HG03469 (cell line): ENCODE data around the gene CYTH1.
"Not testable (repeated sequence)": the region's sequence is repeated elsewhere in the genome, so short reads cannot be mapped to it uniquely, and the experiment has no call there.

Experiments used
- ATAC-seq: cut with Tn5 transposase; IDR thresholded peaks from one replicate; pipeline ENCODE4 v1.9.1; 2021; ENCODE audit warnings: mild to moderate bottlenecking, moderate library complexity, moderate number of reproducible peaks; ENCODE audit not compliant: unreplicated experiment

Gene CYTH1

DNA sequence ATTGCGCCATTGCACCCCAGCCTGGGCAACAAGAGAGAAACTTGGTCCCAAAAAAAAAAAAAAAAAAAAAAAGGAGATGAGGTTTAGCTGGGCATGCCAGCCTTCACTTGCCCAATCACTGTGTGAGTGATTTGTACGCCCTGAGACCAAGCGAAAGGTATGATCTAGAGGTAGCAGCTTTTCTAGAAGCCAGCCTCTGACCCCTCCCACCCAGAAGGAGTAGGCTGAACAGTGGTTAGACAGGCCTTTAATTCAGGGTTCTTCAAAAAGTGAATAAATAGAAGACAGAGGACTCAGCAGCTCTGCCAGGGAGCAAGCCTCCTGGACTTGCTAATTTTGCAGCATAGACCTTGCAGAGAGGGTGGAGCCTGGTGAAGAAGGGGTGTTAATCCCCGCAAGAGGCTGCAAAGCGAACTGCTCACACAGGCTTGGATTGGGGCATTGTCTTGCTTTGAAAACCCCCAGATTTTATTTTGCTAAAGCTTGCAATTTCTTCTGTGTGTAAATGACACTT, 7.1 kb upstream of the CYTH1 start:
- ATAC-seq = no peak

DNA sequence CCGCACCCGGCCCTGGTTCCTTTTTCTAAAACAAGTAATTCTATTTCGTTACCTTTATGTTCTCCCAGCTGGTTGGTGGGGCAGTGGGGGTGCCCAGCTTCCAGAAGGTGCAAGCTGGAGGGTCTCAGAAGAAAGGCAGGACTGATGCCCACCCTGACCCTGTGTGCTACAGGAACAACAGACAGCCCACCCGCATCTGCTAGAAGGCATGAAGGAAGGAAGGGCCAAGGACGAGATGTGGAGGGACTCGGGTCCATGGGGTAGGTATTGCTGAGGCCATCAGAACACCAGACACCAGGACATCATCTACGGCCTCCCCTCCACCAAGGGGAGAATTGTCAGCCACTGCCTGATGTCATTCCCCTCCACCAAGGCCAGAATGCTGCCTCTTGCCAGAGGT, 6.4 kb upstream of the CYTH1 start:
- no peak for ATAC-seq

DNA sequence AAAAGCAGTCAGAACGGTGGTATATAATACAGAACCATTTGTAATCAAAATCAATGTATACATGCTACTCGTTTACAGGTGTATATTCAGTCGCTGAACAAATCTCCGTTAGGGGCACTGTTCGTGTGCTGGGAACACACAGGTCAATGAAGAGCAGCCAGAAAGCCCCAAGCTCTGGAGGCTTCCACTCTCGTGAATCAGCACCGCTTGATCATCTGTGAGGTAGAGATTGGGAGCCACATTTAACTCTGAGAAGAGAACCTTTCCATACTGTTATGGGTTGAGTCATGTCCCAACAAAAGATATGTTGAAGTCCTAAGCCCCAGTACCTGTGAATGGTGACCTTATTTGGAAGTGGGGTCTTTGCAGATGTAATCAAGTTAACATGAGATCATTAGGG, 5.4 kb upstream of the CYTH1 start:
- ATAC-seq = no peak

DNA sequence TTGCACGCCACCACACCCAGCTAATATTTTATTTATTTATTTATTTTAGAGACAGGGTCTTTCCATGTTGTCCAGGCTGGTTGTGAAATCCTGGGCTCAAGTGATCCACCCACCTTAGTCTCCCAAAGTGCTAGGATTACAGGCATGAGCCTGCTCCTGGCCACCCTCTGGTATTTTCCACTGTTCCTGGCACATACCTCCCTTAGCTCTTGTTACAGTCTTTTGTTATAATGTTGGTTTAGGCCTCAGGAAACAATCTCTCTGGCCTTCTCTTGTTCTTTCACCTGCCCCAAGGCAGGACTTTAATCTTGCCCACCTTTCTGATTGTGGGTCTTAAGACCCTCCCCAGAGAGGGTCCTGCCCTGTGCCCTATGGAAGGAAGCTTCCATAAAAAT, 3.6 kb upstream of the CYTH1 start:
- ATAC-seq = no peak

DNA sequence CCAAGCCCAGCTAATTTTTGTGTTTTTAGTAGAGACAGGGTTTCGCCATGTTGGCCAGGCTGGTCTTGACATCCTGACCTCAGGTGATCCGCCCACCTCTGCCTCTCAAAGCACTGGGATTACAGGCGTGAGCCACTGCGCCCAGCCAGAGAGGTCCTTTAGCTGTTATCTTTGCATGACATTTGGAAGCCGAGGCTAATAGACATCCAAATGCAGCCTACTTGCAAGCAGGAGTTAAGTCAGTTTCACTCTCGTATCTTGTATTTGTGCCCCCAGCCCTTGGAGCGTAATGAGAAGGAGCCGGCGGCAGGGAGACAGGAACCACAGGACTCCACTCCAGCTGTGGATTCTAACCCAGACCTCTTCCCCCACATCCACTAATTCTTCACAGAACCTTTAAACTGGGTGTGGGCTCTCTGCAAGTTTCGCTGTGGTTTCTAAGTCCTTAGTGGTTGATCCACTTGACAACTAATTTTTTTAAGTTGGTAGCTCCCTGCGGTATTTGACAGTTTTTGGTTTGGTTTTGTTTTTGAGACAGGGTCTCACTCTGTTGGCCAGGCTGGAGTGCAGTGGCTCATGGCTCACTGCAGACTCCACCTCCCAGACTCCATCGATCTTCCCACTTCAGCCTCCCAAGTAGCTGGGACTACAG, 3.1 kb upstream of the CYTH1 start:
- ATAC-seq = no peak

DNA sequence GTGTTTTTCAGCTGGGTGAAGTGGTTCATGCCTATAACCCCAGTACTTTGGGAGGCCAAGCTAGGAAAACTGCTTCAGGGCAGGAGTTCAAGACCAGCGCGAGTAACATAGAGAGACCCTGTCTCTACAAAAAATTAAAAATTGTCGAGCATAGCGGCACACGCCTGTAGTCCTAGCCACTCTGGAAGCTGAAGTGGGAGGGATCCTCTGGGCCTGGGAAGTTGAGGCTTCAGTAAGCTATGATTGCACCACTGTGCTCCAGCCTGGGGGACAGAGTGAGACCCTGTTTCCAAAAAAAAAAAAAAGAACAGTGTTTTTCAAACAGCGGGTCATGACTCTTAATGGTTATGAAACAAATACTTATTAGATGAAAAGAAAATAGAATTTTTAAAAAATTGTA, 2.3 kb upstream of the CYTH1 start:
- no peak for ATAC-seq

DNA sequence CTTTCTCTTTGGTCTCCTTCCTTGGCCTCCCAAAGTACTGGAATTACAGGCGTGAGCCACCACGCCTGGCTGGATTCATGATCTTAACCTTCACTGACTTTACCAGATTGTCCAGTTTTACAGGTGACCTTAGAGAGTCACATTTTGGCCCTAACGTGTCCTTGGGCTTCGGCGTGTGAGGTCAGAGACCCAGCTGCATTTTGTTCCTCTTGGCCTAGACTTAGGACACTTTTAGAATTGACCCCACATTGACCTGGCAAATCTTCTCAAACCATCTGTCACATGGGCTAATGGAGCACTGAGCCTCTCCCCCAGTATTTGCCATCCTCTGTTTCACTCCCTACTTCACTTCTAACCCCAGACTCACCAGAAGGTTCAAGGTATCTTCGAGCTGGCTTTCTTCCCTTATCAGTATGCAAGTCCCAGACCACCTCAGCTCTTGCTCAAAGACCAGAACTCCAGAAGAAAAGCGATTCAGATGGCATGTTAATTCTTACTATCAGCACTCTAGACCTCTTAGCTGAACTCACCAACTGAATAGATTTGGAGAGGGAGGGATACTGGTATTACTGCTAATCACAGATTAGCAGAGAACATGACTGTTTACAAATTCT, 1.7 kb upstream of the CYTH1 start:
- ATAC-seq = no peak

DNA sequence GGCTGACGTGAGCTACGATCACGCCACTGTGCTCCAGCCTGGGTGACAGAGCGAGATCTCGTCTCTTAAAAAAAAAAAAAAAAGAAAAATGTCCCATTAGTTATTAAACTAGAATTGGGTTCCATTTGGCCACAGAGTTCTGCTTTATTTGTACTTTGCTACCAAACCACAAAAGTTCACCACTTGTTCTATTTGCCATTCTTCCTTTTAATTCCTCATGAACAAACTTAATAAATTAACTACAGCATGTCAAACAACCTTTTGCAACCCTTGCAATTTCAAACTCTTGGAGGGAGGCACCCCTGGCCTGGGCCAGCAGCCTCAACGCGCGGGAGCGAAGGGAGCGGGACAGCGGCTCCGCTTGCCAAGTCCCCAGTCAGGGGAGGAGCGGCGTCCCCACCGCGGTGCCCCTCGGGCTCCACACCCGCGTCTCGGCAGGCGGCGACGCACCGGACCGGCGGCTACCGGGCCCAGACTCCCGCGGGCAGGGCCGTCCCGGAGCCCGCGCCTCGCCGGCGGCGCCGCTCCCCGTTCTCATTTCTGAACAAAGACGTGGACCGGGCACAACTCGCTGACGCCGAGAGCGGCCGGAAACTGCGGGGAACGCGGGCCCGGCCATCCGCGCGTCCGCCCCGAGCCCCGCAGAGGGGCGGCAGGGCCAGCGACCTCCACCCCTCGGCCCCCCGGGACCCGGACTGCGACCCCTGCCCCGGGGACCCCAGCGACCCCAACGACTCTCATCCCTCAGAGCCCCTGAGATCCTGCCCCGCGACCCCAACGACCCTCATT, 775 bp downstream of the CYTH1 start:
- no peak for ATAC-seq

DNA sequence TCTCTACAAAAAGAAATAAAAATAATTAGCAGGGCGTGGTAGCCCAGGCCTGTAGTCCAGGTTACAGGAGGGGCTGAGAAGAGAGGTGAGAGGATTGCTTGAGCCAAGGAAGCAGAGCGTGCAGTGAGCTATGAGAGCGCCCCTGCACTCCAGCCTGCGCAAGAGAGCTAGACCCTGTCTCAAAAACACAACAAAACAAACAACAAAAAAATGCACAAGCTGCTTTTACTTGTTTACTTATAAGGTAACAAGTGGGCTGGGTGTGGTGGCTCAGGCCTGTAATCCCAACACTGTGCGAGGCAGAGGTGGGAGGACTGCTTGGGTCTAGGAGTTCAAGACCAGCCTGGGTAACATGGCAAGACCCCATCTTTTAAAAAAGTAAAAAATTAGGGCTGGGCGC, 1.7 kb downstream of the CYTH1 start:
- ATAC-seq = no peak

DNA sequence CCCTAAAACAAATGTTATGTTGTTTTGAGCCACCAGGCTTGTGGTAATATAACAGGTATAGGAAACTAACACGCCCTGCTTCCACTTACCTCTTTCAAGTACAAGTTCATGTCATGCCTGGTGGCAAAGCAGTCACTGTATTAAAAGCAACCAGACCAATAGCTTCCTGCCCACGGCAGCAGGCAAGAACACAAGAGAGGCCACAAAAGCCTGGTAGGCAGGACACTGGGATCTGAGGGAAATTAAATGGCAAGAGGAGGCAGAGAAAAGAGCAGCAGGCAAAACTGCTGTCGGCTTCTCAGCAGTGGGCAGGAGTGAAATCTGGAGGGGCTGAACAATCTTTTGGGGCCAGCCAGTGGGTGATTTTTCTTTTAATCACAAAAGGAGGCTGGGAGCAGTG, 2.2 kb downstream of the CYTH1 start:
- no peak for ATAC-seq

DNA sequence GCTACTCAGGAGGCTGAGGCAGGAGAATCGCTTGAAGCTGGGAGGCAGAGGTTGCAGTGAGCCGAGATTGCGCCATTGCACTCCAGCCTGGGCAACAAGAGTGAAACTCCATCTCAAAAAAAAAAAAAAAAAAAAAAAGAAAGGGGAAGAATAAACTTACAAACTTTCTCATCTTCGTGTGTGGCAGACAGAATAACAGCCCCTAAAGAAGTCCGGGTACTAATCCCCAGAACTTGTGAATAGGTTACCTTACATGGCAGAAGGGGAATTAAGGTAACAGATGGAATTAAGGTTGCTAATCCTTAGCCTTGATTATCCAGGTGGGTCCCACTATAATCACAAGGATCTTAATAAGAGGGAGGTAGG, 2.8 kb downstream of the CYTH1 start:
- ATAC-seq = not testable (repeated sequence)

DNA sequence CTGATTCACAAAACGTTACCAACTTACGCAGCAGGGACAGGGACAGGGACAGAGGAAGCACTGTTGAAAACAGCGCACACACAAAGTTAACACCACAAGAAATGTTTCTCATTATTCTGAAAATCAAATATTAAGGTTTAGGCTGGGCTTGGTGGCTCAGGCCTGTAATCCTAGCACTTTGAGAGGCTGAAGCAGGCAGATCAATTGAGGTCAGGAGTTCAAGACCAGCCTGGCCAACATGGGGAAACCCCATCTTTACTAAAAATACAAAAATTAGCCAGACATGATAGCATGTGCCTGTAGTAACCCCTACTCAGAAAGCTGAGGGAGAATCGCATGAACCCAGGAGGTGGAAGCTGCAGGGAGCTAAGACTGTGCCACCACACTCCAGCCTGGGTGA, 4.2 kb downstream of the CYTH1 start:
- no peak for ATAC-seq

DNA sequence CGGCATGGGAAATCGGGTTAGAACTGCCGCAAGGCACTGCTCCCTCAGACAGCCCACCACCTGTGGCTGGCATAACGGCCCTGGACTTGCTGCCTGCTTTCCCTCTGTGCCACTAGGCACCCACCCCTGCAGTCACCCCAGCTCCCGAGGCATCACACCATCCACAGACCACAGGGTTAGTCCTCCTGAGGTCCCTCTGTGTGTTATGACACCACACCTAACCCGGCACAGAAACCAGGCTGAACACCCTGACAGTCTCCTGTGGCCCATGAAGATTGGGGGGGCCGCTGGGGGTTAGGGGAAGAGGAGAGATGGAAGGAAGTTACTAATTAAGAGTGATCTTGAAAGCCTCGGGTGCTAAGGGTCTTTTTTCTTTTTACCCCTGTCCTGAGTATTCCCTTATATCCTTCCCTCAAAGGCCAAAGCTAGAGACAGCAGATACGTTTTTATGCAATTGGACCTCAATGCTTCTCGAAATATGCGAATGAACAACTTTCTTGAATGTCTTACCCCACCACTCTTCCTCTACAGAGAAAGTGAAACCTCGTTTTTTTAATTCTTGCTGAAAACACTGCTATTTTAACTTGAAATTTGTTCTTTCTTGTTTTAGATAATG, 7.0 kb downstream of the CYTH1 start:
- no peak for ATAC-seq

DNA sequence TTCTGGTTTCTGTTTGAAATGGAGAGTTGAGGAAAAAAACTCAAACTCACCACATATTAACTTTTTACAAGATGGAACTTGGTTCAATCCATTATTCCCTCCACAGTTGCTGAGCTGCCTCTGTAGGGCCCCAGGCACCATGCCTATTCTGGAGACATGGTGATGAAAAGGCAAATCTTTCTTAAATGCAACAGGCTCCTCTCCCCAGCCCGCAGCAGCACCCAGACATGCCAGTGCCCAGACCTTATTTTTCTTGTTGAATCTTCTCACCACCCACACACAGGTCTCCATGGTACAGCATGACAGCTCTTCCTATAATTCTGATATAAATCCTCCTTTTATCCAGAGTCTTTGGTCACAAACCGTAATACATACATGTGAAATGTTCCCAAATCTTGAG, 7.6 kb downstream of the CYTH1 start:
- no peak for ATAC-seq

DNA sequence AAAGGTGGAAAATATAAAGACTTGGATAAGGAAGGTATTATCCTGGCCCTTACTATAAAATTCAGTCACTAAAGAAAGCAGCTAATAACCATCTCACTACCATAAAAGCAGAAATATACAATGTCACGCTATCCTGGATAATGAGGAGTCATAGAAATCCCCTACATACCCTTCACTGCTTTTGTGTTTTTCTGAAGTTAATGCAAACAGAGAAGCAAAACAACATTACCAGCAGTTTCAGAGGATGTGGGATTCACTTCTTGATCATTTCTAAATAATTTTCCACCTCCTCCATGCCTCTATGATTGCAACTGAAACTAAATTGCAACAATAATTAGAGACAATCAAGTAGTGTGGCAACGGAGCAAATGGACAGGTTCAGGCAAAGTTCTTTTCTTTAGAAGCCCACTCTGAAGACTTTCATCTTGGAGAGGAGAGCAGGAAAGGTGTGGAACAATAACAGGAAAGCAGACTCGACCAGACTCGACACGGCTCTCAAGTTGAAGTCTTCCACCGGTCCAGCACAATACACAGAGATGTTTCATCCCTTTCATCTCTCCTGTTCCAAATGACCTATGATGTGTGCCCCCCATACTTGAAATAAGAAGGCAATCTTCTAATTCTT, 10.2 kb downstream of the CYTH1 start:
- ATAC-seq = no peak

DNA sequence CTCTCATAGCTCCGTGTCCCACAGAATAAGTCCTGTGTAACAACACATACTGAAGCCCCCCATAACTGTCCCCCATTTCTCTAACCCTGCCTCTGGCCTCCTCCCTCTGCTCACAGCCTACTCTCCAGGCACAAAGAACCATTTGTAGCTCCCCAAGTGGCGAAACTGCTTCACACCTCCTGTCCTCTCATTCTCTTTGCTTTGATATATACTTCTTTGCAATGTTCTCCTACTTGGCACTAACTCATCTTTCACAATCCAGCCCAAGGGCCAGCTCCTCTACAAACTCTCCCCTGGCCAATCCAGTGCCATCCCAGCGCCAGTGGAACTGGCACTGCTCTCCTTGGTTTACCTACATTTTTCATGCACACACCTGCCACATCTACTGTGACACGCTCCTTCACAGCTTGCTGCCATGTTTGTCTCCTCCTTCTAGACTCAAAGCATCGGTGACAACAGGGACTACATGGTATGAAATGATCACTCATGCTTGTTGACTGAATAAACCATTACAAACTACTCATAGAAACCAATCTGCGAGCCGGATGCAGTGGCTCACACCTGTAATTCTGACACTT, 12.8 kb downstream of the CYTH1 start:
- no peak for ATAC-seq

DNA sequence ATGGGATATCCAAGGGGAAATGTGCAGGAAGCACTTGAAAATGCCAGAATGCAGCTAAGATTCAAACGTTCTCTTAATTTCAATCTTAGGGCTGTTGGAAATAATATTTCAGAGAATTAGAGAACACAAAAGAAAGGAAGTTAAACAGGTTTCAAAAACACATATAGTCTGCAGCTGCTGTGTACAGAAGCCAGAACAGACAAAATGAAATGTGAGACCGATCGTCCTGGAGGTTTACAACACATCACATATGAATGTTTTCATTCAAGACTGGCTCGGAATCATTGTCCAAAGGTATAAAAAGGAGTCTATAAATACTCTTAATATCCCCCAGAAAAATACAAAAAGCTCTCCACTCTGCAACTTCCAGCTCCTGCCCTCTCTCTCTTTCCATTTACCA, 14.3 kb downstream of the CYTH1 start:
- ATAC-seq = no peak

DNA sequence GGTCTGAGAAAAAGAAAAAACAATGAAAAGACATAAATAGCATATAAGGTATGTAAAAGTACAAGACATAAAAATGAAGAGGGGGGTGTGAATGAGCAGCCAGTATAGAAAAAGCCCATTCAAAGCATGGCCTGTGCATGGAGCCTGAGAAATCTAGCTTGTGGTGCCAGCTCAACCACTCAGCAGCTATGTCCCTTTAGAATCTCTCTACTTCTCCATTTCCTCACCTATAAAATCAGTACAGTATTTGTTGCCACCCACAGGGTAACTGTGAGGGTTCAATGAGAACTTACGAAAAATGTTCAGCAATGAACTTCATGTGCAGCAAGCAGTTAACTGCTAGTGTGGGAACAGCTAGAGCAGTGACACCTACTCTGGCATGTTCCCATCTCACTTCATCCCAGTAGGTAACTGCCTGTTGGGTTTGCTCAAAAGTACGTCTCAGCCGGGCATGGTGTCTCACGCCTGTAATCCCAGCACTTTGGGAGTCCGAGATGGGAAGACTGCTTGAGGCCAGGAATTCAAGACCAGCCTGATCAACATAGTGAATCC, 15.3 kb downstream of the CYTH1 start:
- ATAC-seq = no peak

DNA sequence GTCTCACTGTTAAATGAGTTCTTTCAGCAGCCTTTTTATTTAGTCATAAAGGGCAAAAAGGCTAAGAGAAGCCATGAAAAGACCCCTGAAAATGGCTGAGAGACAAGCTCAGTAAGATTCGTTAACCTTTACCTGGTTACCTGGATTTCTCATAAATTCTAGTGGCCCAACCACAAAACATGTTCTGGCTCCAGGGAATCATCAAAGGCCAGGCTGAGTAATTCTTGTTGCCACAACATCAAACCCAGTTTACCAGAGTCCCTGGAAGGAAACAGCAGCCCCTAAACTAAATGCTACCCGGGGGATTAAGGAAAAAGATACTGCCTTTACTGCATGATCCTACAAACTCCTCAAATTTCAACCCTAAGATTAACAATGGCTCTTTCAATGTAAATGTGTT, 15.8 kb downstream of the CYTH1 start:
- no peak for ATAC-seq

DNA sequence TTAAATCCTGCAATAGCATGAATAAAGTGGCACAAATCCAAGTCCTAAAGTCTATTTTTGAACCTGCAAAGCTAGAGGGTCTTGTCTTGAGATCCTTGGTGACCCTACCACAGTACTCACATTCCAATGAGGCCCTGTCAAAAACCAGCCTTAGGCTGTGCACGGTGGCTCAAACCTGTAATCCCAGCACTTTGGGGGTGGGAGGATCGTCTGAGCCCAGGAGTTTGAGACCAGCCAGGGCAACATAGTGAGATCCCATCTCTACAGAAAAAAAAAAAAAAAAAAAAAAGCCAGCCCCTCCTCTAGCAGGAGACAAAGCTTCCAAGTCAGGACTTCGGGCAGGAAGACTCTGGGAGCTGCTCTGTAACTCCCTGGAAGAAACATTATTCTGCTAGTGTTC, 16.3 kb downstream of the CYTH1 start:
- no peak for ATAC-seq

DNA sequence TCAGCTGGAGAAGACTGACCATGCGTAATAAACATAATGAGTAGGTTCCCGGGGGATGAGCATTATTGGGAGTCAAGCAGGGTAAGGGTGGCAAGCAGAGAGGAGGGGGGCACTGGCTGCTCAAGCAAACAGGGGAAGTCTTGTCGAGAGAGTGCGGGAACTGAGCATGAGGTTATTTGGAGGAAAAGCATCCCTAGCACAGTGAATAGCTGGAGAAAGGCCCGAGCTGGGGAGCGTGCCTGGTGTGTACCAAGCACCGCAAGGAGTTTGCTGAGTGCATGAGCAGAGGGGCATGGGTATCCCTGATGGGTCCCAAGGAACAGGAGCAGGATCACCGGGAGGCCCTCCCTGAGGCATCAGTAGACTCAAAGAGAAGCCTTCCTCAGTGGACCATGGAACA, 17.2 kb downstream of the CYTH1 start:
- ATAC-seq = no peak
